Smooth muscle cell (in vitro differentiated cells): ENCODE data around the gene SMARCC2. TPM values are rescaled to one million over a fixed set of nuclear protein-coding genes. Genes with fewer than 3 reads are reported as not detected.

Source experiments
- DNase-seq: peaks from one replicate; lab custom pipeline; 2025; ENCODE audit not compliant: unreplicated experiment; lab: John Stamatoyannopoulos, UW
- H2AFZ ChIP-seq: fragments of 200-600 bp; sonication (generic); 2 replicates; pipeline ENCODE4 v1.6.0; 2016; ENCODE audit warnings: antibody characterized with exemption, low read depth, mild to moderate bottlenecking
- H3F3A ChIP-seq: fragments of 200-600 bp; sonication (generic); 2 replicates; pipeline ENCODE4 v1.6.0; 2017; ENCODE audit warnings: antibody characterized with exemption, low read depth
- H3K27ac ChIP-seq: fragments of 200-600 bp; sonication (generic); 2 replicates; pipeline ENCODE4 v1.5.1; 2016; ENCODE audit warnings: low read depth, mild to moderate bottlenecking
- H3K27me3 ChIP-seq: fragments of 200-600 bp; sonication (generic); 2 replicates; pipeline ENCODE4 v1.6.1; 2016; ENCODE audit warnings: low read depth, mild to moderate bottlenecking
- H3K36me3 ChIP-seq: fragments of 200-600 bp; sonication (generic); 2 replicates; pipeline ENCODE4 v1.5.1; 2016; ENCODE audit warnings: low read depth
- H3K4me1 ChIP-seq: fragments of 200-600 bp; sonication (generic); 2 replicates; pipeline ENCODE4 v1.5.1; 2016; ENCODE audit warnings: low read depth
- H3K4me2 ChIP-seq: fragments of 200-600 bp; sonication (generic); 2 replicates; pipeline ENCODE4 v1.6.0; 2016; ENCODE audit warnings: mild to moderate bottlenecking
- H3K4me3 ChIP-seq: fragments of 200-600 bp; sonication (generic); 2 replicates; pipeline ENCODE4 v1.5.1; 2016; ENCODE audit warnings: mild to moderate bottlenecking
- H3K79me2 ChIP-seq: fragments of 200-600 bp; sonication (generic); 2 replicates; pipeline ENCODE4 v1.6.0; 2016; ENCODE audit warnings: low read depth, mild to moderate bottlenecking
- H3K9ac ChIP-seq: fragments of 200-600 bp; sonication (generic); 2 replicates; pipeline ENCODE4 v1.6.0; 2016; ENCODE audit warnings: low read depth
- H3K9me3 ChIP-seq: fragments of 200-600 bp; sonication (generic); replicated peaks from 2 replicates; pipeline ENCODE4 v1.5.1; 2016; ENCODE audit warnings: low read depth
- H4K20me1 ChIP-seq: fragments of 200-600 bp; sonication (generic); 2 replicates; pipeline ENCODE4 v1.6.0; 2016; ENCODE audit warnings: low read depth
- WGBS: methylation state at CpG from one replicate; pipeline ENCODE4 v1.1.7; 2016; ENCODE audit warnings: low lambda C conversion rate; 5-methylcytosine and 5-hydroxymethylcytosine counted together
- polyA plus RNA-seq: library from polyadenylated mRNA; unstranded; fragments of >200 nt; fragmentation: Nextera tagmentation; extraction: Ambion mirVana; gene quantifications from 2 replicates; pipeline ENCODE4 v1.2.1, GENCODE V29; 2016
- total RNA-seq: library from RNA; depleted of rRNA; stranded (reverse); fragments of >200 nt; gene quantifications from 2 replicates; pipeline ENCODE4 v1.2.3, GENCODE V29; 2014
- TF ChIP-seq, protein P1 (sequence below): fragments of 200-600 bp; sonication (generic); IDR thresholded peaks from 2 replicates; pipeline ENCODE4 v1.5.1; 2017; ENCODE audit warnings: borderline replicate concordance, mild to moderate bottlenecking, antibody characterized with exemption; ENCODE audit not compliant: insufficient read depth, poor library complexity, severe bottlenecking

Gene SMARCC2
- total and polyA plus RNA-seq, 2 experiments from 2014 or later, result 32.2 to 43.8 TPM

GRCh38 chr12:56224102-56224701 lies 34.9 kb upstream of the SMARCC2 start, which contains the start of gene NABP2:
TSS of gene NABP2 (plus strand) at chr12:56224342. CDS start at chr12:56224857, 515 bp downstream.
- no peaks in the 10 kb centered on the region for H3K9me3 ChIP-seq
- peak within 1 kb of the TSS; percentile 98 for H3K27ac ChIP-seq
- peaks cover 13% of the 10 kb centered on the region for H3K79me2 ChIP-seq
- H3K4me3 ChIP-seq, result peak within 1 kb of the TSS; percentile 81
- peaks cover 15% of the 10 kb centered on the region for H3F3A ChIP-seq
- H3K27me3 ChIP-seq, result no peaks in the 10 kb centered on the region
- peak within 1 kb of the TSS; percentile 97 for H3K4me2 ChIP-seq
- TF ChIP-seq, protein P1, sequence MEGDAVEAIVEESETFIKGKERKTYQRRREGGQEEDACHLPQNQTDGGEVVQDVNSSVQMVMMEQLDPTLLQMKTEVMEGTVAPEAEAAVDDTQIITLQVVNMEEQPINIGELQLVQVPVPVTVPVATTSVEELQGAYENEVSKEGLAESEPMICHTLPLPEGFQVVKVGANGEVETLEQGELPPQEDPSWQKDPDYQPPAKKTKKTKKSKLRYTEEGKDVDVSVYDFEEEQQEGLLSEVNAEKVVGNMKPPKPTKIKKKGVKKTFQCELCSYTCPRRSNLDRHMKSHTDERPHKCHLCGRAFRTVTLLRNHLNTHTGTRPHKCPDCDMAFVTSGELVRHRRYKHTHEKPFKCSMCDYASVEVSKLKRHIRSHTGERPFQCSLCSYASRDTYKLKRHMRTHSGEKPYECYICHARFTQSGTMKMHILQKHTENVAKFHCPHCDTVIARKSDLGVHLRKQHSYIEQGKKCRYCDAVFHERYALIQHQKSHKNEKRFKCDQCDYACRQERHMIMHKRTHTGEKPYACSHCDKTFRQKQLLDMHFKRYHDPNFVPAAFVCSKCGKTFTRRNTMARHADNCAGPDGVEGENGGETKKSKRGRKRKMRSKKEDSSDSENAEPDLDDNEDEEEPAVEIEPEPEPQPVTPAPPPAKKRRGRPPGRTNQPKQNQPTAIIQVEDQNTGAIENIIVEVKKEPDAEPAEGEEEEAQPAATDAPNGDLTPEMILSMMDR, result peak; percentile 72
- H3K4me1 ChIP-seq, result peaks cover 18% of the 10 kb centered on the region
- no peaks in the 10 kb centered on the region for H4K20me1 ChIP-seq
- no peaks in the 10 kb centered on the region for H3K36me3 ChIP-seq
- WGBS, result 4% methylated on average over 33 of the region's 41 CpGs
- H2AFZ ChIP-seq, result peak within 1 kb of the TSS; percentile 77
- peak within 1 kb of the TSS; percentile 75 for H3K9ac ChIP-seq
- DNase-seq, result peak; percentile 92

DNA sequence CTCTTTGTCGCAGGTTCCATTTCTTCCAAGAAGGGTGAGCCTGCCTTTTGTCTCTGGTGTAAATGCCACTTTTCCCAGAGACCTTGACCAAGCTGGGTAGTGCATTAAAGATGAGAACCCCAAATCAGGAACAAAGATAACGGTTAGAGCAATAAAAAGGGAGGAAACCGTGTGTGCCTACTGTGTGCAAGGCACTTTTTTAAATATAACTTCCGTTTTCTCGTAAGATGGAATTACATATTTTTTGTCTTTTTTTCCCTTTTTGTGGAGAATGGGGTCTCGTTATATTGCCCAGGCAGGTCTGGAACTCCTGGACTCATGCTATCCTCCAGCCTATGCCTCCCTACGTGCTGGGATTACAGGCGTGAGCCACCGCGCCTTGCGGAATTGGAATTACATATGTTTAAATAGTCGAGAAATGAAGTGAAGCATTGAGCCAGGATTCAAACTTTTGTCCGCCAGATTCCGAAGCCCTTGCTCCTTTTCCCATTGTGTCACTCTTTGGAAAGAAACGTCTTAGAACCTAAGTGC lies 34.4 kb upstream of the SMARCC2 start:
- no peak overlapping the region for H3K9ac ChIP-seq
- H3K4me2 ChIP-seq, result peak overlapping the region; percentile 83
- no peak for DNase-seq
- TF ChIP-seq, protein P1, result no peak
- peaks cover 18% of the 10 kb centered on the region for H3K4me1 ChIP-seq
- WGBS, result 39% methylated on average over 15 of the region's 15 CpGs
- H3K36me3 ChIP-seq, result no peaks in the 10 kb centered on the region
- no peaks in the 10 kb centered on the region for H3K27me3 ChIP-seq
- H3K27ac ChIP-seq, result peak overlapping the region; percentile 98
- peak overlapping the region; percentile 81 for H3K4me3 ChIP-seq
- H2AFZ ChIP-seq, result peak overlapping the region; percentile 59
- no peaks in the 10 kb centered on the region for H3K9me3 ChIP-seq
- H4K20me1 ChIP-seq, result no peaks in the 10 kb centered on the region
- peaks cover 15% of the 10 kb centered on the region for H3F3A ChIP-seq
- H3K79me2 ChIP-seq, result peaks cover 19% of the 10 kb centered on the region

DNA sequence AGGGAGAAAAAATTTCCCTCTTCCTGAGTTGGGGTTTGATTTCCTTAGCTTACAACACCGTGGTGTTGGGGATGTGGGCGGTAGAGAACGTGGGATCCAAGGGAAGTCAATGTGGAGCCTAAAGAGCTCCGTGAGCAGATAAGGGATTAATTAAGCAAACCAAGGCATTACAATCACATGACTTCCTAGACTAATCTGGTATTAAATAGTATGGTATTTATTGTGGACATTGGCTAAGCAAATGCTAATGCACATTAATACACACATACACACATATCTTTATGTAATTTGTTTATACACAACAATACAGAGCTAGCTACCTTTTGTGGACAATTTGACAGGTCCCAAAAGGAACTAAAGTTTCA lies 33.2 kb upstream of the SMARCC2 start:
- Histone ChIP-seq H4K20me1 (peaks cover 6% of the 10 kb centered on the region), H2AFZ (peak overlapping the region; percentile 43), H3K4me3 (peak overlapping the region; percentile 73), H3K27ac (peak overlapping the region; percentile 98), H3K4me2 (peak overlapping the region; percentile 87), H3K36me3 (no peaks in the 10 kb centered on the region), H3K4me1 (peaks cover 18% of the 10 kb centered on the region), H3K79me2 (peaks cover 30% of the 10 kb centered on the region), H3F3A (peaks cover 15% of the 10 kb centered on the region), H3K9me3 (no peaks in the 10 kb centered on the region), H3K27me3 (no peaks in the 10 kb centered on the region), H3K9ac (peak overlapping the region; percentile 88)
- TF ChIP-seq, protein P1, result no peak
- no peak for DNase-seq
- WGBS, result 41% methylated on average over 4 of the region's 4 CpGs
